ENCODE data around the gene RIPK1. TPM values are rescaled to one million over a fixed set of nuclear protein-coding genes. Genes with fewer than 3 reads are reported as not detected.

The RIPK1 gene
- total RNA-seq, 1 donor from 2014 or later: 19.8 TPM

DNA sequence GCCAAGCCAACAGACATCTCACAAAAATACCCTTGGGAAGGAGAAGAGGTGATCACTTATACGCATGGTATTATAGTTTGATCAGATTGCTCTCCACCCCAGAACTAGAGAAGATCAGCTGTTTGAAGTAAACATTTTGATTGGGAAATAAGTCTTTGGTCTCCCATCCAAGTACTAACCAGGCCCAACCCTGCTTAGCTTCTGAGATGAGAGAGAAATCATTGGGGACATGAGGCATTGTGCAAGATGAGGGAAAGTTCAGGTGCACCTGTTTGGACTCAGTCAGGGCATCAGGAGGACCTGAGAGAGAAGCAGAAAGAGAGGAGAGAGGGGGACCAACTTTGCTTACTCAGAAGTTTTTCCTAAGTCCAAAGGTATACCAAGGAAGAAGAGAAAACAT is 11.4 kb downstream of the RIPK1 start:
- no peak for DNase-seq (ENCODE audit: low read depth in 2 of 2)

- DNase-seq (ENCODE audit: low read depth in 2 of 2): peak in 1 of 2 donors; percentile 6
These were observed 13.7 kb downstream of the RIPK1 start for GRCh38 chr6:3081960-3082359.

GRCh38 chr6:3085074-3085473 is 16.8 kb downstream of the RIPK1 start:
- no peak for DNase-seq (ENCODE audit: low read depth in 2 of 2)

GRCh38 chr6:3086282-3086946 is 18.1 kb downstream of the RIPK1 start:
- DNase-seq (ENCODE audit: low read depth in 2 of 2): no peak

GRCh38 chr6:3088446-3088845 is 20.2 kb downstream of the RIPK1 start:
- DNase-seq (ENCODE audit: low read depth in 2 of 2): no peak

- peak in 1 of 2 donors; percentile 5 for DNase-seq (ENCODE audit: low read depth in 2 of 2)
These were observed 20.7 kb downstream of the RIPK1 start for GRCh38 chr6:3088968-3089367.

GRCh38 chr6:3090013-3090412 is 21.7 kb downstream of the RIPK1 start:
- no peak for DNase-seq (ENCODE audit: low read depth in 2 of 2)

- no peak for DNase-seq (ENCODE audit: low read depth in 2 of 2)
These were observed 26.5 kb downstream of the RIPK1 start for GRCh38 chr6:3094815-3095214.

DNA sequence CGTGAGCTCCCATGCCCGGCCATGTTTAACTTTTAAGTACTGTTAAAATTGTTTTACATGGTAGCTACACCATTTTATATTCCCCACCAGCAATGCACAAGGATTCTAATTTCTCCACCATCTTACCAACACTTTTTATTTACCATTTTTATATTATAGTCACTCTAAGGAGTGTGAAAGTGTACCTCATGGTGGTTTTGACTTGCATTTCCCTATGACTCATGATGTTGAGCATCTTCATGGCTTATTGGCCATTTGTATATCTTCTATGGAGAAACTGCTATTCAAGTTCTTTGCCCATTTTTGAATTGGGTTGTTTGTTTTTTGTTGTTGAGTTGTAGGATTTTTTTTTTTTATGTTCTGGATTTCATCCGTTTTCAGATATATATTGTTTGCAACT is 34.6 kb downstream of the RIPK1 start:
- no peak for DNase-seq (ENCODE audit: low read depth in 2 of 2)

GRCh38 chr6:3108746-3109414 is 40.6 kb downstream of the RIPK1 start:
- no peak for DNase-seq (ENCODE audit: low read depth in 2 of 2)

GRCh38 chr6:3109761-3110160 is 41.5 kb downstream of the RIPK1 start:
- DNase-seq (ENCODE audit: low read depth in 2 of 2): no peak

DNA sequence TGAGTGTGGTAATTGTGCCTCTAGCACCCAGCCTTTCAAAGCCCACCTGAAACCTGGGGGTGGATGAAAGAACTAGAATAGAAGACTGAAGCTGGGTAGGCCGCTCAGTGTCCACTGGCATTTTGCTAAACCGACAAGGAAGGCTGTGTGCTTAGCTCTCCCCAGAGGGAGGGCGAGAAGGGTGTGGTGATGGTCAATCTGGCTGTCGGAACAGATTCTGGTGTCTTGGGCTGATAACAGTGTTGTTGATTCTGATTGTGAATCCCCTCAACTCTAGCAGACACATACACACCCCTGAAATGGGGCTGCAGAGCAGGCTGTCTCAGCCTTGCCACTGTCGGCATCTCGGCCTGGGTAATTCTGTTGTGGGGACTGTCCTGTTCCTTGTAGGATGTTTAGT is 46.1 kb downstream of the RIPK1 start:
- DNase-seq (ENCODE audit: low read depth in 2 of 2): no peak

GRCh38 chr6:3117912-3118352 is 49.6 kb downstream of the RIPK1 start:
- no peak for DNase-seq (ENCODE audit: low read depth in 2 of 2)

DNA sequence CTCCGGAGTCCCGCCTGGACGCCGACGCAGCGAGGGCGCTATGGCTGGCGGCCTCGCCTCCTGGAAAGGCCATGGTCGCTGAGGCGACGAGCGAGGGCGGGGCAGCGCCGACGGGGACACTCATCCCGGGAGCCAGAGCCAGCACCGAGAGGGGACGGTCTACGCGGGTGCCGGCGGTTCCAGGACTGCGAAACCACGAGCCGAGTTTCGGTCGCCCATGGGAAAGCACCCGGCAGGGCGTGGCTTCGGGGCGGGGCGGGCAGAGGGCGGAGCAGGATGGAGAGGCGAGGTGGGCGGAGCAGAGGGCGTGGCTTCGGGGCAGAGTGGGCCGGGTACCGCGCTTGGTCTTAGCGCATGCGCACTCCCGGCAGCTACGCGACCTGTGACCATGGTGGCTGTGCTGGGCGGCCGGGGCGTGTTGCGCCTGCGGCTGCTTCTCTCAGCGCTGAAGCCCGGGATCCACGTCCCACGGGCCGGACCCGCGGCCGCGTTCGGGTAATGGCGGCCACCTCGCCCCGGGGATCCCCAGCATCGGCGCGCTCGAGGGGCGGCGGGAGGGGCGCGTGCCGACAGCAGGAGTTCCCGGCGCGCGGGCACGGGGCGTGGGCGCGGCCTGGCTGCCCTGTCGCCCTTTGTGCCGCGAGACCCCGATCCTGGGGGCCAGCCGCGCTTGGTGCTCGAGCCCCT is 50.2 kb downstream of the RIPK1 start, which contains the start of gene BPHL:
BPHL (plus strand) TSS at position 359 of the 687 bp plus-strand sequence; CDS start at position 389, 30 bp downstream.
- DNase-seq (ENCODE audit: low read depth in 2 of 2): peak; percentile 87 to 96

DNA sequence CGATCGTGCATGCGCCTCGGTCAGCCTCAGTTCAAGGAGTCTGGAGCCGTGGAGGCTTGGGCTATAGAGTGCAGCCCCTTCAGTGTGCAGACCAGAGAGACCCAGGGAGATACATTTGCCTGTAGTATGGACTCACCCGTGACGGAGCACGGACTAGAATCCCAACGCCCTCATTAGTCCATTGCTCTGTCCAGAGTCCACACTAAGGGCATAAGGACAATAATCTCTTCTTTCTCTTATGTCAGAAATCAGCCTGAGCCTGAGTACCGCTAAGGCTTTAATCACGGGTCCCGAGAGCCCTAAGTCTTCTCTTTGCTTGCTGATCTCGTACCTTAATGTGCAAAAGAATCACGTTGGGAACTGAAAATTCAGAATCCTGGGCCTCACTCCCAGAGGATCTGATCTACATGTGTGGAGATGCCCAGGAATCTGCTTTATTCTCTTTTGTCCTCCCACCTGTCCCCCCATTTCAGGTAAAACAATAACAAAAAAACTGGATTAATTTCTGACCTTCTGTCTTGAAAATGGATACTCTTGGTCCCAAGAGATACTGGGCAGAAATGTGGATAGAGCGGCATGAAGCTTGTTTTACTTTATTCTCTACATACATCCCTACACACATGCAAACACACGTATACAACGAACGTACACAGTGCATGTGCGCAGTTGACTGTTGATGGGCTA is 50.9 kb downstream of the RIPK1 start:
- DNase-seq (ENCODE audit: low read depth in 2 of 2): peak in 1 of 2 donors; percentile 45

GRCh38 chr6:3120765-3121089 is 52.4 kb downstream of the RIPK1 start:
- DNase-seq (ENCODE audit: low read depth in 2 of 2): no peak

GRCh38 chr6:3122823-3123182 is 54.5 kb downstream of the RIPK1 start:
- DNase-seq (ENCODE audit: low read depth in 2 of 2): no peak

DNA sequence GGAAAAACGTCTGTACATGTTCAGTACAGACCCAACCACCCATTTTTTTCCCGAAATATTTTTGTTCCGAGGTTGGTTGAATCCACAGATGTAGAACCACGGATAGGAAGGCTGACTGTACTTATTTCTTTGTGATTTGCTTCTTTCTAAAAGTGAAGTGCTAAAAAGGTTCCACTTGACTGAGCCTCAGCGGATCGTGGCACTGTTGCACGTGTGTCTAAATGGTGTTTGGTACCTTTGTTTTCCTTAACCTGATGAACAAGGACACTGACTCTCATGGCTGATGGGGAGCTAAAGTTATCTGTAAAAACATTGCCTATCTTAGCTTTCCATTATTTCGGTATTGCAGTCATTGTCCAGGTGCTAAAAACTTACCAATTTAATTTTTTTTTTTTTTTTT is 56.4 kb downstream of the RIPK1 start:
- DNase-seq (ENCODE audit: low read depth in 2 of 2): no peak

DNA sequence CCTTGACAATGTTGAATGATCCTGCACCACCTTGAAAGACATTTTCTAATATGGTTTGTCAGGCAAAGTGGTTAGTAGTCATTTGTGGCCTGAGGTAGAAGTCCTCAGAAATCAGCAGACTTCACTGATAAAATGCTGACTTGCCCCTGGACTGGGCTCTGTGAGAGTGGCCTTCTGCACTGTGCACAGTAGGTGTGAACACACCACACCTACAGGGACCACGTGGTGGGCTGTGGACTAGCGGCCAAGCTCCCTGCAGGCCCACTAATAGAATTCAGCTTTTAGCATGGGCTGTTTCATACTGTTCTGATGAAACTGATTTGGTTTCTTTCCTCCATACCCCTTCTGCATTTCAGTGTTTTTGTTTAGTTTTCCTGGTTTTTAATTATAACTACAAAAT is 57.5 kb downstream of the RIPK1 start:
- DNase-seq (ENCODE audit: low read depth in 2 of 2): no peak

- DNase-seq (ENCODE audit: low read depth in 2 of 2): no peak
These were observed 60.2 kb downstream of the RIPK1 start for GRCh38 chr6:3128356-3129108.

GRCh38 chr6:3131695-3132094 is 63.4 kb downstream of the RIPK1 start:
- DNase-seq (ENCODE audit: low read depth in 2 of 2): no peak
